Liver (tissue), 9 donors: ENCODE data around the gene NTM. TPM values are rescaled to one million over a fixed set of nuclear protein-coding genes. Genes with fewer than 3 reads are reported as not detected.

Source experiments
- DNase-seq: peaks from one replicate; pipeline ENCODE4 v3.0.0-alpha.2; 2017; ENCODE audit warnings: low spot score
- H3K27ac ChIP-seq, 2 donors: one replicate each; pipeline ENCODE4 v1.7.0; 2013; ENCODE audit warnings: inconsistent platforms in 2 of 2, low read length in 2 of 2, control low read depth in 1 of 2, low read depth in 1 of 2, mild to moderate bottlenecking in 1 of 2
- H3K27me3 ChIP-seq, 4 donors: one replicate each; pipeline versions ENCODE4 v1.6.1 to v1.7.0; 2013; ENCODE audit warnings: low read length in 3 of 4, inconsistent platforms in 1 of 4, mild to moderate bottlenecking in 1 of 4, moderate library complexity in 1 of 4; ENCODE audit not compliant: control insufficient read depth in 4 of 4, insufficient read depth in 4 of 4
- H3K36me3 ChIP-seq, 4 donors: one replicate each; pipeline versions ENCODE4 v1.6.1 to v1.7.0; 2013; ENCODE audit warnings: low read length in 3 of 4, mild to moderate bottlenecking in 3 of 4, low read depth in 1 of 4, moderate library complexity in 1 of 4; ENCODE audit not compliant: control insufficient read depth in 4 of 4, insufficient read depth in 3 of 4
- H3K4me1 ChIP-seq, 4 donors: one replicate each; pipeline versions ENCODE4 v1.6.1 to v1.7.0; 2013; ENCODE audit warnings: low read length in 3 of 4, mild to moderate bottlenecking in 3 of 4, moderate library complexity in 1 of 4; ENCODE audit not compliant: control insufficient read depth in 4 of 4, insufficient read depth in 4 of 4
- H3K4me3 ChIP-seq, 3 donors: one replicate each; pipeline versions ENCODE4 v1.6.1 to v1.7.0; 2013; ENCODE audit warnings: low read length in 3 of 3, control low read depth in 1 of 3, low read depth in 1 of 3, mild to moderate bottlenecking in 1 of 3
- H3K9ac ChIP-seq, 2 donors: one replicate each; pipeline ENCODE4 v1.7.0; 2013; ENCODE audit warnings: low read length in 2 of 2, mild to moderate bottlenecking in 2 of 2, moderate library complexity in 2 of 2, control low read depth in 1 of 2, low read depth in 1 of 2
- H3K9me3 ChIP-seq, 4 donors: one replicate each; pipeline versions ENCODE4 v1.6.1 to v1.7.0; 2013; ENCODE audit warnings: low read length in 3 of 4; ENCODE audit not compliant: control insufficient read depth in 4 of 4
- CTCF ChIP-seq: fragments of 150-350 bp; IDR thresholded peaks from 2 replicates; pipeline ENCODE4 v1.5.1; 2017; ENCODE audit warnings: improper control_type of control experiment, low read depth, low read length; ENCODE audit not compliant: missing input control
- EGR1 ChIP-seq, 2 donors: IDR thresholded peaks; 2 replicates each; pipeline ENCODE4 v1.6.1; 2016 to 2018; ENCODE audit warnings: antibody characterized with exemption in 2 of 2, low read depth in 2 of 2
- FOXA1 ChIP-seq: IDR thresholded peaks from 2 replicates; pipeline ENCODE4 v1.6.1; 2016; ENCODE audit warnings: antibody characterized with exemption
- FOXA2 ChIP-seq: IDR thresholded peaks from 2 replicates; pipeline ENCODE4 v1.6.1; 2016; ENCODE audit warnings: antibody characterized with exemption
- GABPA ChIP-seq, 2 donors: IDR thresholded peaks in 1 of 2; conservative IDR thresholded peaks in 1 of 2; 2 replicates each; pipeline ENCODE4 v1.6.1; 2016; ENCODE audit warnings: antibody characterized with exemption in 2 of 2, mild to moderate bottlenecking in 1 of 2, moderate library complexity in 1 of 2
- HNF4A ChIP-seq, 2 donors: conservative IDR thresholded peaks; 2 replicates each; pipeline ENCODE4 v1.6.1; 2016; ENCODE audit warnings: antibody characterized with exemption in 2 of 2, mild to moderate bottlenecking in 2 of 2
- HNF4G ChIP-seq: IDR thresholded peaks from 2 replicates; pipeline ENCODE4 v1.6.1; 2016; ENCODE audit warnings: antibody characterized with exemption
- JUND ChIP-seq, 2 donors: IDR thresholded peaks; 2 replicates each; pipeline ENCODE4 v1.6.1; 2016; ENCODE audit warnings: antibody characterized with exemption in 2 of 2
- NR2F2 ChIP-seq: IDR thresholded peaks from 2 replicates; pipeline ENCODE4 v1.6.1; 2016; ENCODE audit warnings: antibody characterized with exemption
- RAD21 ChIP-seq, 2 donors: IDR thresholded peaks; 2 replicates each; pipeline ENCODE4 v1.6.1; 2016; ENCODE audit warnings: antibody characterized with exemption in 2 of 2, mild to moderate bottlenecking in 2 of 2
- RXRA ChIP-seq, 2 donors: IDR thresholded peaks; 2 replicates each; pipeline ENCODE4 v1.6.1; 2017 to 2018; ENCODE audit warnings: antibody characterized with exemption in 2 of 2, mild to moderate bottlenecking in 1 of 2
- SP1 ChIP-seq: IDR thresholded peaks from 2 replicates; pipeline ENCODE4 v1.6.1; 2018; ENCODE audit warnings: antibody characterized with exemption, mild to moderate bottlenecking
- TAF1 ChIP-seq: conservative IDR thresholded peaks from 2 replicates; pipeline ENCODE4 v1.6.1; 2016; ENCODE audit warnings: antibody characterized with exemption, mild to moderate bottlenecking
- YY1 ChIP-seq: IDR thresholded peaks from 2 replicates; pipeline ENCODE4 v1.6.1; 2016; ENCODE audit warnings: antibody characterized with exemption, mild to moderate bottlenecking
- WGBS: extraction: QIAGEN DNeasy Blood & Tissue Kit; methylation state at CpG from one replicate; pipeline ENCODE4 v1.1.7; 2013; 5-methylcytosine and 5-hydroxymethylcytosine counted together
- polyA plus RNA-seq, 2 donors: library from polyadenylated mRNA; stranded (reverse) in 1 of 2; unstranded in 1 of 2; fragments of 200-250 nt in 1 of 2; fragments of >200 nt in 1 of 2; fragmentation: Nextera tagmentation in 1 of 2; extraction: Ambion mirVana in 1 of 2; gene quantifications; one replicate each; pipeline versions ENCODE4 v1.2.1 to v1.2.3, GENCODE V29; 2013 to 2015
- total RNA-seq, 2 donors: library from RNA; depleted of rRNA; stranded (reverse); fragments of >200 nt; gene quantifications; one replicate each; pipeline ENCODE4 v1.2.3, GENCODE V29; 2014
- TF ChIP-seq, protein P1 (sequence below): IDR thresholded peaks from 2 replicates; pipeline ENCODE4 v1.6.1; 2016; ENCODE audit warnings: antibody characterized with exemption
- TF ChIP-seq, protein P2 (sequence below): IDR thresholded peaks from 2 replicates; pipeline ENCODE4 v1.6.1; 2016; ENCODE audit warnings: antibody characterized with exemption, mild to moderate bottlenecking
- TF ChIP-seq, protein P3 (sequence below): IDR thresholded peaks from 2 replicates; pipeline ENCODE4 v1.6.1; 2016; ENCODE audit warnings: antibody characterized with exemption
- TF ChIP-seq, protein P4 (sequence below): IDR thresholded peaks from 2 replicates; pipeline ENCODE4 v1.6.1; 2016; ENCODE audit warnings: antibody characterized with exemption
- donor health status: healthy.
- donor health status: healthy.
- donor health status: healthy.
- donor health status: healthy.
- donor health status: healthy.

Gene NTM
- total and polyA plus RNA-seq, 4 donors: 0.08 to 1.1 (median 0.08) TPM; not detected in 1

DNA sequence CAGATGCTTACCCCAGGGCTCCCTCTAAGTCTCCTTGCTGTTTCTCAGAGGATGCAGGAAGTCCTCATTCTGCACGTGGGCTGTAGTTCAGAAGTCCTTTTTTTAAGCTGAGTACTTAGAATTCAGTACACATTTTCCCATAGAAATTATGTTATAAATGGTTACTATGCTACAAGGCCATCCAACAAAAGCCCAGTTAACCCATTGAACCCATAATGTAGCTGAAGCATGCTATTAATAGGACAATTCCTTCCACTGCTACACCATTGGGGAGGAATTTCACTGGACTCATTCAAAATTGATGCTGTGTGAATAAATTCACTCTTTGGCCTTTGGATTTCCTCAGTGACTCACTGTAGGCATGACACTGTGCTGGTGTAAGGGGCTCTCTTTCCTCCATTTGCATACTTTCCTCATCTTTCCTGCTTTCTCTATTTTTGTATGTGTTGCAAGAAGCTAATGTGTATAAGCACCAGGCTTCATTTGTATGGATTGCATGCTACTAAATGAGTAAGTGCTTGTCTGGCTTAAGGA, 148.0 kb downstream of the NTM start:
- Histone ChIP-seq H3K4me1 (no peaks in the 10 kb centered on the region), H3K36me3 (no peaks in the 10 kb centered on the region), H3K9me3 (no peaks in the 10 kb centered on the region), H3K4me3 (no peak overlapping the region), H3K27ac (no peak overlapping the region), H3K27me3 (peaks cover 0 to 6% (median 0%) of the 10 kb centered on the region in 4 donors), H3K9ac (no peak overlapping the region)
- no peak for TF ChIP-seq HNF4G
- TF ChIP-seq, protein P1, sequence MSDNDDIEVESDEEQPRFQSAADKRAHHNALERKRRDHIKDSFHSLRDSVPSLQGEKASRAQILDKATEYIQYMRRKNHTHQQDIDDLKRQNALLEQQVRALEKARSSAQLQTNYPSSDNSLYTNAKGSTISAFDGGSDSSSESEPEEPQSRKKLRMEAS: no peak
- no peak for TF ChIP-seq JUND (IDR thresholded peaks at IDR 0.05)
- TF ChIP-seq FOXA2: no peak
- TF ChIP-seq NR2F2: no peak
- no peak for TF ChIP-seq YY1
- no peak for TF ChIP-seq GABPA (IDR thresholded peaks at IDR 0.05 in 1 of 2, conservative IDR thresholded peaks at IDR 0.05 in 1 of 2)
- TF ChIP-seq CTCF: no peak
- no peak for TF ChIP-seq SP1
- TF ChIP-seq, protein P2, sequence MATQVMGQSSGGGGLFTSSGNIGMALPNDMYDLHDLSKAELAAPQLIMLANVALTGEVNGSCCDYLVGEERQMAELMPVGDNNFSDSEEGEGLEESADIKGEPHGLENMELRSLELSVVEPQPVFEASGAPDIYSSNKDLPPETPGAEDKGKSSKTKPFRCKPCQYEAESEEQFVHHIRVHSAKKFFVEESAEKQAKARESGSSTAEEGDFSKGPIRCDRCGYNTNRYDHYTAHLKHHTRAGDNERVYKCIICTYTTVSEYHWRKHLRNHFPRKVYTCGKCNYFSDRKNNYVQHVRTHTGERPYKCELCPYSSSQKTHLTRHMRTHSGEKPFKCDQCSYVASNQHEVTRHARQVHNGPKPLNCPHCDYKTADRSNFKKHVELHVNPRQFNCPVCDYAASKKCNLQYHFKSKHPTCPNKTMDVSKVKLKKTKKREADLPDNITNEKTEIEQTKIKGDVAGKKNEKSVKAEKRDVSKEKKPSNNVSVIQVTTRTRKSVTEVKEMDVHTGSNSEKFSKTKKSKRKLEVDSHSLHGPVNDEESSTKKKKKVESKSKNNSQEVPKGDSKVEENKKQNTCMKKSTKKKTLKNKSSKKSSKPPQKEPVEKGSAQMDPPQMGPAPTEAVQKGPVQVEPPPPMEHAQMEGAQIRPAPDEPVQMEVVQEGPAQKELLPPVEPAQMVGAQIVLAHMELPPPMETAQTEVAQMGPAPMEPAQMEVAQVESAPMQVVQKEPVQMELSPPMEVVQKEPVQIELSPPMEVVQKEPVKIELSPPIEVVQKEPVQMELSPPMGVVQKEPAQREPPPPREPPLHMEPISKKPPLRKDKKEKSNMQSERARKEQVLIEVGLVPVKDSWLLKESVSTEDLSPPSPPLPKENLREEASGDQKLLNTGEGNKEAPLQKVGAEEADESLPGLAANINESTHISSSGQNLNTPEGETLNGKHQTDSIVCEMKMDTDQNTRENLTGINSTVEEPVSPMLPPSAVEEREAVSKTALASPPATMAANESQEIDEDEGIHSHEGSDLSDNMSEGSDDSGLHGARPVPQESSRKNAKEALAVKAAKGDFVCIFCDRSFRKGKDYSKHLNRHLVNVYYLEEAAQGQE: no peak
- TF ChIP-seq, protein P3, sequence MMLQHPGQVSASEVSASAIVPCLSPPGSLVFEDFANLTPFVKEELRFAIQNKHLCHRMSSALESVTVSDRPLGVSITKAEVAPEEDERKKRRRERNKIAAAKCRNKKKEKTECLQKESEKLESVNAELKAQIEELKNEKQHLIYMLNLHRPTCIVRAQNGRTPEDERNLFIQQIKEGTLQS: no peak
- TF ChIP-seq, protein P4, sequence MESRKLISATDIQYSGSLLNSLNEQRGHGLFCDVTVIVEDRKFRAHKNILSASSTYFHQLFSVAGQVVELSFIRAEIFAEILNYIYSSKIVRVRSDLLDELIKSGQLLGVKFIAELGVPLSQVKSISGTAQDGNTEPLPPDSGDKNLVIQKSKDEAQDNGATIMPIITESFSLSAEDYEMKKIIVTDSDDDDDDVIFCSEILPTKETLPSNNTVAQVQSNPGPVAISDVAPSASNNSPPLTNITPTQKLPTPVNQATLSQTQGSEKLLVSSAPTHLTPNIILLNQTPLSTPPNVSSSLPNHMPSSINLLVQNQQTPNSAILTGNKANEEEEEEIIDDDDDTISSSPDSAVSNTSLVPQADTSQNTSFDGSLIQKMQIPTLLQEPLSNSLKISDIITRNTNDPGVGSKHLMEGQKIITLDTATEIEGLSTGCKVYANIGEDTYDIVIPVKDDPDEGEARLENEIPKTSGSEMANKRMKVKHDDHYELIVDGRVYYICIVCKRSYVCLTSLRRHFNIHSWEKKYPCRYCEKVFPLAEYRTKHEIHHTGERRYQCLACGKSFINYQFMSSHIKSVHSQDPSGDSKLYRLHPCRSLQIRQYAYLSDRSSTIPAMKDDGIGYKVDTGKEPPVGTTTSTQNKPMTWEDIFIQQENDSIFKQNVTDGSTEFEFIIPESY: no peak
- TF ChIP-seq RXRA (IDR thresholded peaks at IDR 0.05): no peak
- no peak for TF ChIP-seq TAF1
- TF ChIP-seq HNF4A (conservative IDR thresholded peaks at IDR 0.05): no peak
- TF ChIP-seq FOXA1: no peak
- DNase-seq: no peak
- WGBS: 12% methylated on average over 1 of the region's 1 CpG

GRCh38 chr11:131522851-131523250, 152.4 kb downstream of the NTM start:
- WGBS: 42% methylated on average over 2 of the region's 2 CpGs
- no peak overlapping the region for H3K9ac ChIP-seq
- H3K27me3 ChIP-seq: peaks cover 0 to 5% (median 0%) of the 10 kb centered on the region in 4 donors
- no peak for DNase-seq
- no peaks in the 10 kb centered on the region for H3K9me3 ChIP-seq
- H3K27ac ChIP-seq: no peak overlapping the region
- H3K4me3 ChIP-seq: no peak overlapping the region
- H3K36me3 ChIP-seq: no peaks in the 10 kb centered on the region
- no peaks in the 10 kb centered on the region for H3K4me1 ChIP-seq
- TF ChIP-seq, protein P4: no peak
- TF ChIP-seq, protein P3: no peak
- TF ChIP-seq GABPA (IDR thresholded peaks at IDR 0.05 in 1 of 2, conservative IDR thresholded peaks at IDR 0.05 in 1 of 2): no peak
- TF ChIP-seq SP1: no peak
- no peak for TF ChIP-seq JUND (IDR thresholded peaks at IDR 0.05)
- TF ChIP-seq TAF1: no peak
- no peak for TF ChIP-seq FOXA1
- no peak for TF ChIP-seq YY1
- no peak for TF ChIP-seq EGR1 (IDR thresholded peaks at IDR 0.05; ENCODE audit: low read depth in 2 of 2)
- TF ChIP-seq, protein P1: no peak
- TF ChIP-seq RAD21 (IDR thresholded peaks at IDR 0.05): no peak
- TF ChIP-seq HNF4A (conservative IDR thresholded peaks at IDR 0.05): no peak
- no peak for TF ChIP-seq FOXA2
